GM10266 (cell line): ENCODE data around the gene DTWD2.
"Not testable (repeated sequence)": the region's sequence is repeated elsewhere in the genome, so short reads cannot be mapped to it uniquely, and the experiment has no call there.

Source experiments
- DNase-seq: peaks from one replicate; pipeline ENCODE4 v3.0.0; 2012; ENCODE audit errors: extremely low spot score
- CTCF ChIP-seq: IDR thresholded peaks from 2 replicates; pipeline ENCODE4 v1.5.1; 2012; ENCODE audit warnings: mild to moderate bottlenecking, low read depth; ENCODE audit not compliant: control insufficient read depth, insufficient read depth; ENCODE audit errors: missing control alignments

The DTWD2 gene

GRCh38 chr5:118981783-118982182 is 6.6 kb downstream of the DTWD2 start:
- DNase-seq: no peak
- TF ChIP-seq CTCF: no peak

DNA sequence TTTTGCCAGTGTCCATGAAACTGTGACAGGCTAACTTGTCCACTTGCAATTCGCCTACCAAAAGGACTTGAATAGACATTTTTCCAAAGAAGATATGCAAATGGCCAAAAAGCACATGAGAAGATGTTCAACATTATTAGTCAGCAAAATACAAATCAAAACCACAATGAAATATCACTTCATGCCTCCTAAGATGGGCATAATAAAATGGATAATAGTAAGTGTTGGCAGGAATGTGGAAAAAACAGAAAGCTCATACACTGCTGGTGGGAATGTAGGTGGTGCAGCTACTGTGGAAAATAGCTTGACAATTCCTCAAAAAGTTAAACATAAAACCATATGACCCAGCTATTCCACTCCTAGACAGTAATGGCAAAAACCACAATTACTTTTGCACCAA is 7.9 kb downstream of the DTWD2 start:
- no peak for TF ChIP-seq CTCF
- no peak for DNase-seq

- DNase-seq: no peak
- TF ChIP-seq CTCF: no peak
Measured at GRCh38 chr5:118980017-118980416, 8.3 kb downstream of the DTWD2 start.

DNA sequence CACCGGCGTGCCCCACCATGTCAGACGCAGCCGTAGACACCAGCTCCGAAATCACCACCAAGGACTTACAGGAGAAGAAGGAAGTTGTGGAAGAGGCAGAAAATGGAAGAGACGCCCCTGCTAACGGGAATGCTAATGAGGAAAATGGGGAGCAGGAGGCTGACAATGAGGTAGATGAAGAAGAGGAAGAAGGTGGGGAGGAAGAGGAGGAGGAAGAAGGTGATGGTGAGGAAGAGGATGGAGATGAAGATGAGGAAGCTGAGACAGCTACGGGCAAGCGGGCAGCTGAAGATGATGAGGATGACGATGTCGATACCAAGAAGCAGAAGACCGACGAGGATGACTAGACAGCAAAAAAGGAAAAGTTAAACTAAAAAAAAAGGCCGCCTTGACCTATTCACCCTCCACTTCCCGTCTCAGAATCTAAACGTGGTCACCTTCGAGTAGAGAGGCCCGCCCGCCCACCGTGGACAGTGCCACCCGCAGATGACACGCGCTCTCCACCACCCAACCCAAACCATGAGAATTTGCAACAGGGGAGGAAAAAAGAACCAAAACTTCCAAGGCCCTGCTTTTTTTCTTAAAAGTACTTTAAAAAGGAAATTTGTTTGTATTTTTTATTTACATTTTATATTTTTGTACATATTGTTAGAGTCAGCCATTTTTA is 14.4 kb downstream of the DTWD2 start:
- not testable (repeated sequence) for DNase-seq

GRCh38 chr5:118968925-118969375 is 19.4 kb downstream of the DTWD2 start:
- no peak for TF ChIP-seq CTCF
- DNase-seq: no peak

DNA sequence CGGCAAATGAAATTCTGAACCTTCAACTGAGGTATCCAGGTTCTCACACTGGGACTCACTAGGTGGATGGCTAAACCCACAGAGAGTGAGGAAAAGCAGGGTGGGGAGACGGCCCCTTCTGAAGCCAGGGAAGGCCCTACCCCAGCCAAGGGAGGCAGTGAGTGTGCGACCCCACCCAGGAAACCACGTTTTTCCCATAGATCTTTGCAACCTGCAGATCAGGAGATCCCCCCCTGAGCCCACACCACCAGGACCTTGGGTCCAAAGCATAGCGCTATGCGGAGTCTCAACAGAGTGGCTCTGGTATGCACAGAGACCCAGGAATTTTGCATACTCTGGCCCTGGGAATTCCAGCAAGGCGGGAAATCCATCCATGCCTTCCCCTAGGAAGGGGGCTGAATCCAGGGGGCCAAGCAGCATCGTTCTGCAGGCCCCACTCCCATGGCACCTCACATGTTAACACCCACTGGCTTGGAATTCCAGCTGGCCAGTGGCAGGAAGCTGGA is 19.9 kb downstream of the DTWD2 start:
- no peak for DNase-seq
- no peak for TF ChIP-seq CTCF

DNA sequence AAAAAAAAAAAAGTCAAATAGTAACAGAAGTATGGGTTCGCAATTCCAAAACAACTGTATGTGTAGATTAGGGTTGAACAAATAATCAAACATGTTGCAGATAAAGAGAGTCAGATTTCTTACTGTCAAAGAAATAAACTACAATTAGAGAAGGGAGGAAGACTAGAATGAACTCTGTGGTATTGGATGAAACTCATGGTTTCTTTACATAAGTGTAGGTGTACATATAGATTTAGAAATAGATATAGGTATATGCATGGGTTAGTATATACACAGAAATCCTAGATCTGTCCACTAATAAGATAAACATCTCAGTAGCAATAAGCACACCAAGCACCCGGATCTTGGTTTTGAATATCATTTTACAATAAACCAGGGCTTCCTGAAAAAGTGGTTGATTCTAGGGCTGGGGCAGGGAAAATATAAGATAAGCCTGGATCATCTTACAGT is 21.3 kb downstream of the DTWD2 start:
- TF ChIP-seq CTCF: no peak
- DNase-seq: no peak
